Measurements from ENCODE around the gene PCDH9. TPM values are rescaled to one million over a fixed set of nuclear protein-coding genes. Genes with fewer than 3 reads are reported as not detected.
"Not testable (repeated sequence)": the region's sequence is repeated elsewhere in the genome, so short reads cannot be mapped to it uniquely, and the experiment has no call there.

The PCDH9 gene
- polyA plus RNA-seq, 4 donors: 12.2 to 16.9 (median 14.7) TPM

DNA sequence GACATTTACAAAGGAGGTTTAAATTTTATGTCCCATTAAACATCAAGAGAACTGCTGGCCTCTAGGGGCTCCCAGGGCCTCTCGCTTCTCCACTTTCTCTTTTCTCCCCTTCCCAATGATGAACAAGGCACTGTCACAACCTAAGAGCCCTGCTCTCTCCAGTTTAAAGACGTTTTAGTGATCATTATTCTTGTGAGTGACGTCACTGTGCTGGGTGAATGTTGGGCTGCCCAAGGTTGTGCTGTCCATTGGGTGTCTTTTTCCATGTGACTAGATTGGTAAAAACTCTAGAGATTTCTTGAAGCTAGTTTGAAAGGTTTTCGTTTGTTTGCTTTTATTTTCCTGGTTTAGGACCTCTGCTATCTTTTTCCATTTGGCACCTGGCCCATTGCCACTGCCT, 602.6 kb downstream of the PCDH9 start:
- DNase-seq (ENCODE audit: low read depth in 4 of 4, low spot score in 3 of 4): no peak

DNA sequence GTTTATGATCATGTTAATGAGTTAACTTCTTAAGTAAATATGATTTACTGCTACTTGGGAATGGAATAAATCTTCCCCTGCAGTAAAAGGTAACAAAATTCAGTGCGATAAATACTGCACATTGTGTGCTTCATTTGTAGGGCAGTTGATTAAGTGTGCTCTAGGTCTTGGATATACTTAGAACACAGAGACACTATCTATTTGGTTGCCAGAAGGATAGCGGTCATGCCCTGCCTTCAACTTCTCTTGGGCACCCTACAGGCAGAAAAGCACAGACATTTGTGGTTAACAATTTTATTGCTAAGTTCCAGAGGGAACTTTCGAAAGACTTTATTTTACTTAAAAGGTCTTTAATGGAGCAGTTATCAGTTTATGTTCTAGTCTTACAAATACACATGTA, 605.8 kb downstream of the PCDH9 start:
- no peak for DNase-seq (ENCODE audit: low read depth in 4 of 4, low spot score in 3 of 4)

DNA sequence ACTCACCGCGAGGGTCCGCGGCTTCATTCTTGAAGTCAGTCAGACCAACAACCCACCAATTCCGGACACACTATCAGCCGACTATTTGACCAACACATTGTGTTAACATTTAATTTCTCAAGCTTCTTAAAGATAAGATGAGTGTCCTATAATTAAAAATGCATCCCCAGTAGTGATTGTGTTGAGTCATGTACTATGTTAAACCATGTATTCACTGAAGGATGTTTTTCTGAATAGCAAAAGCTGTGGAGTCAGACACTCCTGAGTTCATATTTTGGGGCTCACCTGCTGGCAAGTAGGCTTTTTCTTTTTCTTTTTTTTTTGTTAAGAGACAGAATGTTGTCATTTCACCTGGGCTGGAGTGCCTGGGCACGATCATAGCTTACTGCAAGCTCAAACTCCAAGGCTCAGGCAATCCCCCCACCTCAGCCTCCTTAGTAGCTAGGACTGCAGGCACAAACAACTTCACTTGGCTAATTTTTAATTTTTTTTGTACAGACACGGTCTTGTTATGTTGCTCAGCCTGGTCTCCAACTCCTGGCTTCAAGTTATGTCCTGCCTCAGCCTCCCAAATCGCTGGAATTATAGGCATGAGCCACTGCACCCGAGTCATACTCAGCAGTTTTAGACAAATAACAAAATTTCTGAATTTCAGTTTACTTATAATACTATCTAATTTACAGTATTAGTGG, 606.9 kb downstream of the PCDH9 start:
- no peak for DNase-seq (ENCODE audit: low read depth in 4 of 4, low spot score in 3 of 4)

DNA sequence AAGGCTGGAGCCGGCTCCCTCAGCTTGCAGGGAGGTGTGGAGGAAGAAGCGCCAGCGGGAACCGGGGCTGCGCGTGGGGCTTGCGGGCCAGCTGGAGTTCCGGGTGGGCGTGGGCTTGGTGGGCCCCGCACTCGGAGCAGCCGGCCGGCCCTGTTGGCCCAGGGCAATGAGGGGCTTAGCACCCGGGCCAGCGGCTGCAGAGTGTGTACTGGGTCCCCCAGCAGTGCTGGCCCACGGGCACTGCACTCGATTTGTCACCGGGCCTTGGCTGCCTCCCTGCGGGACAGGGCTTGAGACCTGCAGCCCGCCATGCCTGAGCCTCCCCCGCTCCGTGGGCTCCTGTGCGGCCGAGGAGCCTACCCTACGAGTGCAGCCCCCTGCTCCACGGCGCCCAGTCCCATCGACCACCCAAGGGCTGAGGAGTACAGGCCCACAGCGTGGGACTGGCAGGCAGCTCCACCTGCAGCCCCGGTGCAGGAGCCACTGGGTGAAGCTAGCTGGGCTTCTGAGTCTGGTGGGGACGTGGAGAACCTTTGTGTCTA, 608.2 kb downstream of the PCDH9 start:
- not testable (repeated sequence) for DNase-seq (ENCODE audit: low read depth in 4 of 4, low spot score in 3 of 4)

- DNase-seq (ENCODE audit: low read depth in 4 of 4, low spot score in 3 of 4): no peak
Observed at GRCh38 chr13:66618702-66619101, 611.4 kb downstream of the PCDH9 start.

GRCh38 chr13:66617786-66618185, 612.4 kb downstream of the PCDH9 start:
- no peak for DNase-seq (ENCODE audit: low read depth in 4 of 4, low spot score in 3 of 4)

DNA sequence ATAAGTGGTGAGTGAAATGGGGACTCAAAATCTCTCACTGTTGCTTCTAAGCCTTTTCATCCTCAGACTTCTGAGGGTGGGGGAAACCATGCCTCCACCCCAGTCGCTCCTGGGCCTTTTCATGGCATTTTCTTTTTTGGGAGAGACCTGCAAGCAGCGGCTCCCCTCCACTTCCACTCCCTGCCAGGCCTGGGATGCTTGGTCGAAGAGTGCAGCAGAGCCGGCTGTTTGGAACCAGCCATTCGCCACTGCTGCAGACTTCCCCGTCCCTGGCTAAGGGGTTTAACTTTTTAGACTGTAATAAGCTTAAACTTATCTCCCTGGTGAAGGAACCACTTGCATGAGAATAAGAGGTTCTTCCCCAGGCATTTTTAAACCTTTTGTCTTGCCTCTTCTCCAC, 617.2 kb downstream of the PCDH9 start:
- no peak for DNase-seq (ENCODE audit: low read depth in 4 of 4, low spot score in 3 of 4)

GRCh38 chr13:66586489-66586888, 643.6 kb downstream of the PCDH9 start:
- no peak for DNase-seq (ENCODE audit: low read depth in 4 of 4, low spot score in 3 of 4)

DNA sequence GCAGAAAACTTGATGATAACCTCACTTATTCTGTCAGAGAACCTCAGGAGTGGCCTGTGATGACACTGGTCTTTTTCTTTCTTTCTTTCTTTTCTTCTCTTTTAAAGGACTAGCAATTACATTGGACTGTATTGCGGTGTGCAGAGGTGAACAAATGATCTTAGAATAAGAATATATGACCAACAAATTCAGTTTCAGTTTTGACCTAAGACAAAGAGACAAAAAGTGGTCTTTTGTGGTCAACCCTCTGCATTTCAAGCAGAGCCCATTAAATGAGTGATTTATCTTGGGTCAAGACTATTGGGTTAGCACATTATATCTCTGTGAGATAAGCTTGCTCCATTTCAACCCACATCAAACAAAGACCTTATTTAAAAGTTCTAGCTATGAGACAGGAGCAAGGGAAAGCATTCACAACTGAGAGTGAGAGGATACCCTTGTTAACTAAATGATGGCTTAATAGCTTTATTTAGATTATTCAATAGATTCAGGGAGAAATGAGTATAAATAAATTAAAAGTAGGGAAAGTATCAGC, 644.4 kb downstream of the PCDH9 start:
- DNase-seq (ENCODE audit: low read depth in 4 of 4, low spot score in 3 of 4): no peak

DNA sequence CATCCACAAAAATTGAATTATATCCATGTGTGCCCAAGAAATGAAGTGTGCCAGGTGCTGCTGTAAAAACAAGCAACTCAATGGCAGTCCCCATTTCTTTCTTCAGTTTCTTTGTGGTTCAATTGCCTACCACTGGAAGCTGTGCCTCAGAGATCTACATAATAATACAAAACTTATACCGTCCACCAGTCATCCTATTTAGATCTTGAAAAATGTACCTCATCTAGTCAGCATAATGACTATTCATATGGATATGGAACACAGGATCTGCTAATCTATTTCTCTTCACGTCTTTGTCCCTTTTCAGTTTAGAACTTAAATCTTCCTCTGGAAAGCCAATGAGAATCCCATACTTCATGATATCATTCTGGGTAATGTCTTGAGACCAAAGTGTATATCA, 648.5 kb downstream of the PCDH9 start:
- no peak for DNase-seq (ENCODE audit: low read depth in 4 of 4, low spot score in 3 of 4)

DNA sequence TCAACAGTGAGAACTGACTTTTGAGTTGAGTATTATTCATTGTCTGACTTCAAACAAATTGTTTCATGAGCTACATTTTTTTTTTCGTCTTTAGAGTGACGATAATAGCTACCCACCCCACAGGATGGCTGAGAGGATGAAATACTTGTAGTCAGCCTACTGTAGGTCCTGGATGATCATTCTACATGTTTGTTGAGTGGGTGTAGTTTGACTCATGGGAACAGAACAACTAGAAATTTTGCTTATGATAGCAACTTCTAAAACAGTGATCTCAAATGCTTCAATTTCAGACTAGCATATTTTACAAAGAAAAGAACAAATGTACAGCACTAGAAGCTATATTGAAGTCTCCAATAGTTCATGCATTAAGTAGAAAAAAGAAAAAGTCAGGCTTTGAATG, 651.8 kb downstream of the PCDH9 start:
- no peak for DNase-seq (ENCODE audit: low read depth in 4 of 4, low spot score in 3 of 4)

- no peak for DNase-seq (ENCODE audit: low read depth in 4 of 4, low spot score in 3 of 4)
Observed at GRCh38 chr13:66577358-66577757, 652.8 kb downstream of the PCDH9 start.

GRCh38 chr13:66576381-66576780, 653.8 kb downstream of the PCDH9 start:
- no peak for DNase-seq (ENCODE audit: low read depth in 4 of 4, low spot score in 3 of 4)

GRCh38 chr13:66574606-66575005, 655.5 kb downstream of the PCDH9 start:
- DNase-seq (ENCODE audit: low read depth in 4 of 4, low spot score in 3 of 4): no peak

DNA sequence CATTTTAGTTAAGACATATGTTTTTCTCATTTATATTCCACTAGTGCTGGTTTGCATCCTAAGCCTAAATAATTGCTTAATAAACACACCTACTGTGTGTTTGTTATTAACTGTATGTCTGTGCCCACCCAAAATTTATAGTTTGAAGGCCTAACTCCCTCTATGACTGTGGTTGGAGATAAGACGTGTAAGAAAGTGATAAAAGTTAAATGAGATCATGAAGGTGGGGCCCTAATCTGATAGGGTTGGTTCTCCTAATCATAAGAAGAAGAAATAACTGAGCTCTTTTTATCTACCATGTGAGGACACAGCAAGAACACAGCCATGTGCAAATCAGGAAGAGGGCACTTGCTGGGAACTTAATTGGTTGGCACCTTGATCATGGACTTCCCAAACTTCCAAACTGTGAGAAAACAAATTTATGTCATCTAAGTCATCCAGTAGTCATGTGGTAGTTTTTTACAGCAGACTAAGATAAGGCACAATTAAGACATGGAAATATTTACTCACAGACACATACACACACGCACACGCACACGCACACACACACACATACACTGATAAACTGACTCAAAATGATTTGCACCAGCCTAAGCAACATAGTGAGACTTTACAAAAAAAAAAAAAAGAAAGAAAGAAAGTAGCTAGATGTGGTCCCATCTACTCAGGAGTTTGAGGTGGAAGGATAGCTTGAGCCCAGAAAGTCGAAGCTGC, 662.1 kb downstream of the PCDH9 start:
- no peak for DNase-seq (ENCODE audit: low read depth in 4 of 4, low spot score in 3 of 4)

DNA sequence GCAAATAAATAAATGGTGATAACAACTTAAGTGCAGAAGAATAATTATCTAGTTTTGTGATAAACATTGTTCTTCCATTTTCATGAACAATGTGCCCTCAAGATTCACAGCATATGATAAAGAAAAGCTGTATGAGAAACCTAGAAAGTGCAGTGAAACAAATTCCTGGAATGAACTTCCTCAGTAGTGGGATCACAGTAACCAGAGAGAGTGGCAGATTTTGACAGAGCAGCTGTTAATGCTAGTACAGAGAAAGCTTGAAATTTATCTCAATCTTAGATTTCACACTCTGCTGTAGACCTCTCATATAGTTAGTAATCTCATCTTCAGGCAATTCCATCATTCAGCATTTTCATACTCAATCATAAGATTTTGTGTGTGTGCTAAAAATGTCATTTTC, 664.9 kb downstream of the PCDH9 start:
- no peak for DNase-seq (ENCODE audit: low read depth in 4 of 4, low spot score in 3 of 4)

DNA sequence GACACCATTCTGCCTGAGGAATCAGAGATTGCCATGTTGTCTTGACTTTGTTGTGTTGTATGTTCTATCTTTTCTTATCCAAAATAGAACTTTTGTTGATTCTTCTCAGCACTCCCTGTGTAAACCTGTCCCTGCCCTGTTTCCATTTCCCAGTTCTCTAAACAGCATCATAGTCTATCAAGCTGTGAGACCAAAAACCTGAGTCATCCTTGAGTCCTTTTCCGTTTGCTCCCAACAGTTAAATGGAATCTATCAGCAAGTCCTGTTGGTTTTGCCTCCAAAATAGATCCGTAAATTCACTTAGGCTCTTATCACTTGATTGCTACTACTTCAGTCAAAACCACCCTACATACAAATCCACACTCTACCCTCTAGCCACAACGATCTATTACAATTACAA, 667.1 kb downstream of the PCDH9 start:
- no peak for DNase-seq (ENCODE audit: low read depth in 4 of 4, low spot score in 3 of 4)

- DNase-seq (ENCODE audit: low read depth in 4 of 4, low spot score in 3 of 4): no peak
Observed at GRCh38 chr13:66562054-66562453, 668.1 kb downstream of the PCDH9 start.

DNA sequence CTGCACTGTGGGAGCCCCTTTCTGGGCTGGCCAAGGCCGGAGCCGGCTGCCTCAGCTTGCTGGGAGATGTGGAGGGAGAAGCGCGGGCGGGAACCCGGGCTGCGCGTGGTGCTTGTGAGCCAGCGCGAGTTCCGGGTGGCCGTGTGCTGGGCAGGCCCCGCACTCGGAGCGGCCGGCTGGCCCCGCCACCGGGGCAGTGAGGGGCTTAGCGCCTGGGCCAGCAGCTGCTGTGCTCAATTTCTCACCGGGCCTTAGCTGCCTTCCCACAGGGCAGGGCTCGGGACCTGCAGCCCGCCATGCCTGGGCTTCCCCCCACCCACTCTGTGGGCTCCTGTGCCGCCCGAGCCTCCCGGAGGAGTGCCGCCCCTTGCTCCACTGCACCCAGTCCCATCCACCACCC, 669.1 kb downstream of the PCDH9 start:
- DNase-seq (ENCODE audit: low read depth in 4 of 4, low spot score in 3 of 4): no peak

GRCh38 chr13:66560189-66560588, 669.9 kb downstream of the PCDH9 start:
- DNase-seq (ENCODE audit: low read depth in 4 of 4, low spot score in 3 of 4): no peak

DNA sequence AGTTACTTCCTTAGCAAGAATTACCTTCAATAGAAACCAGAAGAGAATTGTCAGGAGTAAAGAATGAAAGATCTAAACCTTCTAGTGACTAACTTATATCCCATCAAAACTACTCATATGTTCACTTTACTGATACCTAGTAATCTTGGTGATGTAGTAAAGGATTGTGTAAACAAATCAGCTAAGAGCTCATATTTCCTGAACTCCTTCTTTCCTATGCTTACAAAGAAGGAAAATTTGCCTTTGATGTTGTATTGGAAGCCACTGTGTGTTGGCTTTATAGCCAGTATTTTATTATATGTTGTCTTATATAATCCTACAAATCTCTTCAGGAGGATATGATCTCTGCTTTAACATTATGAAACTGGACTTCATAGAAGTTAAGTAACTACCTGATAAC, 671.0 kb downstream of the PCDH9 start:
- DNase-seq (ENCODE audit: low read depth in 4 of 4, low spot score in 3 of 4): no peak

GRCh38 chr13:66558506-66558905, 671.6 kb downstream of the PCDH9 start:
- no peak for DNase-seq (ENCODE audit: low read depth in 4 of 4, low spot score in 3 of 4)

All from left renal pelvis (tissue), 4 donors.